H1 (cell line): ENCODE results near the gene IGLL5. TPM values are rescaled to one million over a fixed set of nuclear protein-coding genes. Genes with fewer than 3 reads are reported as not detected.
"Not testable (repeated sequence)": the region's sequence is repeated elsewhere in the genome, so short reads cannot be mapped to it uniquely, and the experiment has no call there.

ENCODE experiments used
- CTCF ChIA-PET: fragments of 300-600 bp; sonication (Branson Sonifier 250); formaldehyde crosslinking; loops from one replicate; lab custom pipeline; 2021; ENCODE audit not compliant: partially characterized antibody; lab: Charles Lee
- POLR2A ChIA-PET: fragments of 300-600 bp; sonication (Branson Sonifier 250); formaldehyde crosslinking; loops from one replicate; lab custom pipeline; 2021; ENCODE audit warnings: inconsistent platforms; ENCODE audit not compliant: partially characterized antibody; lab: Charles Lee
- DNase-seq, 2 experiments: peaks; one replicate each; pipeline versions ENCODE4 v3.0.0 to v3.0.0-alpha.2; 2010 to 2022; ENCODE audit warnings: low spot score in 2 of 2, low read depth in 1 of 2, mixed read lengths in 1 of 2
- FAIRE-seq: peaks from 2 replicates; lab custom pipeline; 2011; peaks lifted over from hg19 to GRCh38; lab: Jason Lieb, UNC
- H2AFZ ChIP-seq: 2 replicates; pipeline ENCODE4 v1.8.1; 2012; ENCODE audit warnings: low read length, inconsistent platforms
- H2AK5ac ChIP-seq: 2 replicates; pipeline ENCODE4 v1.6.1; 2013; ENCODE audit warnings: low read depth, low read length
- H2BK120ac ChIP-seq: replicated peaks from 2 replicates; pipeline ENCODE3; 2013; ENCODE audit warnings: low read depth, low read length, inconsistent platforms
- H2BK12ac ChIP-seq: 2 replicates; pipeline ENCODE4 v1.6.1; 2013; ENCODE audit warnings: low read depth, low read length
- H2BK15ac ChIP-seq: 2 replicates; pipeline ENCODE4 v1.6.1; 2013; ENCODE audit warnings: low read length
- H2BK20ac ChIP-seq: 2 replicates; pipeline ENCODE4 v1.6.1; 2013; ENCODE audit warnings: low read length
- H2BK5ac ChIP-seq: 2 replicates; pipeline ENCODE4 v1.6.1; 2013; ENCODE audit warnings: low read depth, low read length
- H3K14ac ChIP-seq: 2 replicates; pipeline ENCODE4 v1.6.1; 2013; ENCODE audit warnings: inconsistent platforms; ENCODE audit not compliant: insufficient read length
- H3K18ac ChIP-seq: 2 replicates; pipeline ENCODE4 v1.6.1; 2013; ENCODE audit warnings: low read length; ENCODE audit errors: extremely low read depth
- H3K23ac ChIP-seq: 2 replicates; pipeline ENCODE4 v1.6.1; 2013; ENCODE audit warnings: inconsistent platforms; ENCODE audit not compliant: insufficient read length
- H3K23me2 ChIP-seq: 2 replicates; pipeline ENCODE4 v1.6.1; 2013; ENCODE audit warnings: low read depth, low read length
- H3K27ac ChIP-seq: 2 replicates; pipeline ENCODE4 v1.6.1; 2011; ENCODE audit warnings: low read depth, low read length, inconsistent platforms
- H3K27me3 ChIP-seq, 4 experiments: replicated peaks in 1 of 4; 1 replicate in 1 of 4; 2 replicates in 3 of 4; pipeline versions ENCODE4 v1.6.1 to v1.8.1; 2011 to 2013; ENCODE audit warnings: low read length in 3 of 4, mild to moderate bottlenecking in 3 of 4, inconsistent platforms in 2 of 4, mixed read lengths in 2 of 4, moderate library complexity in 1 of 4; ENCODE audit not compliant: control insufficient read depth in 3 of 4, insufficient read depth in 3 of 4; ENCODE audit errors: extremely low read depth in 1 of 4
- H3K36me3 ChIP-seq, 4 experiments: 2 replicates each; pipeline versions ENCODE4 v1.6.1 to v1.8.1; 2011 to 2013; ENCODE audit warnings: mild to moderate bottlenecking in 4 of 4, low read length in 3 of 4, moderate library complexity in 2 of 4, control low read depth in 1 of 4, inconsistent platforms in 1 of 4; ENCODE audit not compliant: insufficient read depth in 4 of 4, control insufficient read depth in 2 of 4
- H3K4ac ChIP-seq: replicated peaks from 2 replicates; pipeline ENCODE3; 2013; ENCODE audit warnings: low read length, low read depth, mixed read lengths, inconsistent platforms; ENCODE audit not compliant: insufficient read length
- H3K4me1 ChIP-seq, 4 experiments: replicated peaks in 1 of 4; 1 replicate in 1 of 4; 2 replicates in 3 of 4; pipeline versions ENCODE4 v1.6.1 to v1.8.1; 2011 to 2013; ENCODE audit warnings: low read length in 3 of 4, inconsistent platforms in 2 of 4, mixed read lengths in 1 of 4; ENCODE audit not compliant: insufficient read depth in 4 of 4, control insufficient read depth in 3 of 4
- H3K4me2 ChIP-seq, 2 experiments: 2 replicates each; pipeline versions ENCODE4 v1.6.1 to v1.8.1; 2011 to 2013; ENCODE audit warnings: low read depth in 2 of 2, low read length in 2 of 2, control low read depth in 1 of 2, inconsistent platforms in 1 of 2, mild to moderate bottlenecking in 1 of 2; ENCODE audit not compliant: insufficient read depth in 1 of 2
- H3K4me3 ChIP-seq, 4 experiments: fragments of 200-600, 300-600 bp in 1 of 4; sonication (generic), shearing (Covaris generic), sonication (Bioruptor Twin) in 1 of 4; 2 replicates each; pipeline versions ENCODE4 v1.5.1 to v1.8.1; 2011 to 2016; ENCODE audit warnings: low read length in 4 of 4, low read depth in 3 of 4, control low read depth in 2 of 4, inconsistent platforms in 2 of 4, mild to moderate bottlenecking in 2 of 4, mixed read lengths in 1 of 4, moderate library complexity in 1 of 4; ENCODE audit not compliant: insufficient read depth in 2 of 4; ENCODE audit errors: extremely low read depth in 1 of 4
- H3K56ac ChIP-seq: replicated peaks from 2 replicates; pipeline ENCODE3; 2013; ENCODE audit warnings: low read depth, mild to moderate bottlenecking, mixed read lengths, low read length, inconsistent platforms; ENCODE audit not compliant: insufficient read length
- H3K79me1 ChIP-seq: 2 replicates; pipeline ENCODE4 v1.6.1; 2013; ENCODE audit warnings: low read depth, low read length, control low read depth
- H3K79me2 ChIP-seq, 2 experiments: 2 replicates each; pipeline versions ENCODE4 v1.6.1 to v1.8.1; 2012 to 2013; ENCODE audit warnings: low read length in 2 of 2, mild to moderate bottlenecking in 2 of 2, inconsistent platforms in 1 of 2; ENCODE audit not compliant: insufficient read depth in 2 of 2, control insufficient read depth in 1 of 2
- H3K9ac ChIP-seq, 4 experiments: replicated peaks in 1 of 4; 1 replicate in 1 of 4; 2 replicates in 3 of 4; pipeline versions ENCODE4 v1.6.1 to v1.8.1; 2011 to 2013; ENCODE audit warnings: low read depth in 3 of 4, low read length in 3 of 4, control low read depth in 2 of 4, mild to moderate bottlenecking in 2 of 4, moderate library complexity in 2 of 4, inconsistent platforms in 1 of 4; ENCODE audit errors: extremely low read depth in 1 of 4
- H3K9me3 ChIP-seq, 2 experiments: 2 replicates each; pipeline versions ENCODE4 v1.6.1 to v1.8.1; 2012 to 2013; ENCODE audit warnings: mild to moderate bottlenecking in 2 of 2, moderate library complexity in 2 of 2, control low read depth in 1 of 2, inconsistent platforms in 1 of 2, low read depth in 1 of 2, low read length in 1 of 2, mixed read lengths in 1 of 2; ENCODE audit not compliant: insufficient read depth in 2 of 2
- H4K20me1 ChIP-seq, 2 experiments: replicated peaks in 1 of 2; 2 replicates each; pipeline versions ENCODE3 to v1.8.1; 2011 to 2013; ENCODE audit warnings: inconsistent platforms in 2 of 2, low read length in 2 of 2, mild to moderate bottlenecking in 1 of 2; ENCODE audit not compliant: insufficient read depth in 2 of 2, control insufficient read depth in 1 of 2
- H4K5ac ChIP-seq: 2 replicates; pipeline ENCODE4 v1.6.1; 2013; ENCODE audit warnings: low read length, low read depth, mixed read lengths, inconsistent platforms; ENCODE audit not compliant: insufficient read length
- H4K8ac ChIP-seq: 2 replicates; pipeline ENCODE4 v1.8.0; 2013; ENCODE audit warnings: mild to moderate bottlenecking, moderate library complexity, low read length, inconsistent platforms; ENCODE audit not compliant: insufficient read depth; ENCODE audit errors: extremely low read depth
- H4K91ac ChIP-seq: replicated peaks from 2 replicates; pipeline ENCODE3; 2013; ENCODE audit warnings: low read length, mixed read lengths, inconsistent platforms; ENCODE audit not compliant: insufficient read length
- WGBS, 2 experiments: shearing (Covaris generic) in 1 of 2; methylation state at CpG; one replicate each; pipeline versions ENCODE4 v1.1.6 to v1.1.7; 2013 to 2015; ENCODE audit warnings: low lambda C conversion rate in 2 of 2, mixed read lengths in 2 of 2, inconsistent platforms in 1 of 2, low coverage in 1 of 2, missing lambda C conversion rate in 1 of 2; ENCODE audit not compliant: insufficient replicate concordance in 2 of 2, insufficient coverage in 1 of 2, insufficient read length in 1 of 2; ENCODE audit errors: extremely low coverage in 1 of 2, missing lambda C conversion rate in 1 of 2; 5-methylcytosine and 5-hydroxymethylcytosine counted together
- polyA plus RNA-seq, 7 experiments: library from polyadenylated mRNA; depleted of rRNA in 3 of 7; stranded (reverse) in 5 of 7; unstranded in 2 of 7; fragments of >200 nt in 5 of 7; fragments of 200-250 nt in 2 of 7; gene quantifications; 1 replicate in 5 of 7; 2 replicates in 1 of 7; 4 replicates in 1 of 7; pipeline versions ENCODE4 v1.2.1 to v1.2.3, GENCODE V29; 2011 to 2013; ENCODE audit warnings: missing spikeins in 2 of 7, mixed read lengths in 2 of 7
- total RNA-seq: library from RNA; stranded (reverse); fragmentation: NEBNext Ultra II Directional; extraction: Animal tissue kit (Norgen Biotek cat#: 25700); gene quantifications from 2 replicates; pipeline ENCODE4 v1.2.1, GENCODE V29; 2021

Gene IGLL5
- total and polyA plus RNA-seq, 2 of the 8 experiments (the other 6 are each of a cell fraction or from before 2014, with no cell fraction given): not detected

GRCh38 chr22:22898411-22898950 is 10.9 kb downstream of the IGLL5 start:
- H4K91ac ChIP-seq, DNase-seq, H2BK12ac ChIP-seq, H3K23ac ChIP-seq, H3K4me2 ChIP-seq, H2BK120ac ChIP-seq, H4K8ac ChIP-seq, H2BK5ac ChIP-seq, H3K18ac ChIP-seq, H3K4ac ChIP-seq, H4K5ac ChIP-seq, H3K4me1 ChIP-seq, FAIRE-seq, H4K20me1 ChIP-seq, CTCF ChIA-PET, H3K36me3 ChIP-seq, H2AFZ ChIP-seq, H3K79me2 ChIP-seq, POLR2A ChIA-PET, H3K9ac ChIP-seq, H3K14ac ChIP-seq, H2AK5ac ChIP-seq, H3K4me3 ChIP-seq, H3K56ac ChIP-seq, H2BK15ac ChIP-seq, H3K79me1 ChIP-seq, H3K23me2 ChIP-seq, H3K27ac ChIP-seq, H2BK20ac ChIP-seq: not testable (repeated sequence)
- WGBS, 2 experiments: 46% methylated on average over 1 of the region's 1 CpG; no CpG with 5 or more reads in 1 of the 2 experiments
- Histone ChIP-seq H3K27me3 (peaks cover 7 to 35% (median 15%) of the 10 kb centered on the region in 4 experiments), H3K9me3 (peaks cover 13 to 63% of the 10 kb centered on the region in 2 experiments; a peak in 3 of 4 replicates)
